Measurements from ENCODE around the gene CD59.

CD59 gene

GRCh38 chr11:33736148-33736812, at the start of gene CD59:
TSS of gene CD59 (minus strand) at chr11:33736423. CDS start at chr11:33722445, 13,978 bp downstream.
- DNase-seq: peak; percentile 84

GRCh38 chr11:33785609-33786008, 49.4 kb upstream of the CD59 start:
- DNase-seq: no peak

DNA sequence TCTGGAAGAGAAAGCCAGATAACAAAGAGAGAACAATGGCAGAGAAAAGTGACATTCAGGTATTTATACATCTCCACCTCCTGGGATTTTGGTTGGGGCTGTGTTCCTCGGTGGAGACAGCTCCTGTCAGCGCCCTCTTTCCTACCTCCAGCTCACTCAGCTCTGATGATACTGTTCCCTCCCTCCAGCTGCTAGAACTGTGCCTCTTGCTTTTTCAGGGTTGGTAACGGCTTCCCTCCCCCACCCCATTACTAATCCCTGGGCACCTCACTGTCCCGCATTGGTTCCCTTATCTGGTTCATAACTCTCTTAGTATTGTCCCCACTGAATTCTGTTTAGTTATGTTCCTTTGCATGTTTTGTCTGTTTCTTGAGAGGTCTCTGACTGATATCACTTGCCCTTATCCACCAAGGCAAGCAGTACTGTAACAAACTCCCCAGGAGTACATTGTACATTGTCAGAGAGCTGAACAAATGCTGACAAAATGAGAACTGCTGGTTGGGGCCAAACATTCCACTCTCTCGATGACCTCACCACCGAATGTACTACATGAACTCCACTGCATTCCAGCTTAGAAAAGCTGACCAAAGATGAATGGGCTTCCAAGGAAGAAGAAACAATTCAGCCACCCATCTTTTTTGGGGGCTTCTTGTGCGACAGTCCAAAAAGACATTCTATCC, 43.8 kb upstream of the CD59 start:
- no peak for DNase-seq

- no peak for DNase-seq
These were observed 42.5 kb upstream of the CD59 start for GRCh38 chr11:33778675-33779074.

- DNase-seq: no peak
These were observed 41.7 kb upstream of the CD59 start for GRCh38 chr11:33777906-33778305.

DNA sequence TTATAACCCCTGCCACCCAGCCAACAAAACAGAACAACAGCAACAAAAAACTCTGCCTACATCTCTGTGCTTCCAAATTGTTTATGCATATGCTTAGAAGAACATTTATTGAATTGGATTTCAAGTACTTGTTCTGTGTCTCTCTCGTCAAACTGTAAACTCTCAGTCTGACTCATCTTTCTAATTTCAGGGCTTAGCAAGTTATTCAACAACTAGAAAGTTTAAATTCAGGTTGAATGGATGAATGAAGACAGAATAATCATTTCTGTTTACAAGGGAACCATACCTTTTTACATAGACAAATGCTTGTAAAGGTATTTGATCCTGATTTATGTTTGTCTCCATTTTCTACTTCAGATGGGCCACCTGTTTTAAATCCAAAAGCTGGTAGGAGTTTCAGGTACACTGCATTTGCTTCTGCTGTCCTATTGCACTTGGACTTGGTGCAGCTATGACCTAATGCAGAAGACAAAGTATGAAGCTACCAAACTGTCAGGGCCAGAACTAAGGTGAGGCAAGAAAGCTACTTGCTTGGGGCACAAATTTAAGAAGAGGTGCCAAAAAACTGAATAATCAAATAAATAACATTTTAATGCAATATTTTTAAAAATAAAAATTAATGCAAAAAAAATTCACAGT, 39.7 kb upstream of the CD59 start:
- DNase-seq: no peak

GRCh38 chr11:33775467-33775807, 39.2 kb upstream of the CD59 start:
- no peak for DNase-seq

DNA sequence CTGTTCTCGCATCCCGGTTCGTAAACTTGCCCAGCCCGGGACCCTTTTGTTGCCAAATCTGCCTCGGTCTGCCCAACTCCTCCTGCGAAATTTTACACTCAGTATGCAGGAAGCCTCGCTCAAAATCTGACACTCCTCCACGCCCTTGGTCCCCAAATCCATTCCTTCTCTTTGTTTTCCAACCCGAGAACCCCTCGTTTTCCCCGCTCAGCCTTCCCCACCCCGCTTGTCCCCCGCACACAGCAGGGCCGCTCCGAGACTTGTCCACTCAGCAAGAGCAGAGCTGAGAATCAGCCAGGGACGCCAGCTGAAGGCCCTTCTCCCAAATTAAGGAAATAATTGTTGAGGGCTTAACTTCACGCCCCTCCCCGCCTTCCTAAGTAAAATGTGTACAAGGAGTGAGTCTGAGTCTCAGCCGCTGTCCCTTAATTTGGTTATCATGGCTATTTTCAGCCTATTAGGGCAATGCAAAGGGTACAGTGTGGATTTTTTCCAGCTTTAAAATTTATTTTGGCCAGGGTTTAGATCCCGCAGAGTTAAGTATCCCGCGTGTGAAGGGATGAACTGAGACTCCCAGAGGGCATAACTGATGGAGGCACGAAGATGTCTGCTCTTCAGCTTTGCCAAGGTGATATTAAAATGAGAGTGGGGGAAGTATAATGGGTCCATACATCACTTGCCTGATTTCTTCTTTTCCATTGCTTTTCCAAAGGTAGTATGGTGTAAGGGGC, 38.7 kb upstream of the CD59 start:
- DNase-seq: peak; percentile 6

- DNase-seq: peak; percentile 66
These were observed 37.9 kb upstream of the CD59 start, which contains the start of gene FBXO3 for GRCh38 chr11:33773987-33774735. TSS of gene FBXO3 (minus strand) at chr11:33774520. CDS start at chr11:33774497, 23 bp downstream.

GRCh38 chr11:33773404-33773986, 37.3 kb upstream of the CD59 start:
- no peak for DNase-seq

DNA sequence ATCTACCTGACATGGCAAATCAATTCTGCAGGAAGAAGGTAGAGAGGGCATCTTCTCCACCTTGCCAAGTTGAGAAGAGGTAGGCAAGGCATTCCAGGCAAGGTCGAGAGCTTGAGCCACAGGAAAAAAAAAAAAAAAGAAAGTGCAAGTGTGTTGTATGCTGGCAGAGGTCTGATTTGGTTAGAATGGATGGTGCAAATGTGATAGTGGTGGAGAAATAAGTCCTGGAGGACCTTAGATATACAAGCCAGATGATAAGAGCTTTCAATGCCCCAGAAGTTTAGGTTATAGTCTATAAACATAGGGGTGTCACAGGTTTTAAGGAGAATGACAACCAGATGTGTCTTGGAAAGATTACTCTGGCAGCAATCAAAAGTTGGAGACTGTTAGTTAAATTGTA, 36.6 kb upstream of the CD59 start:
- DNase-seq: no peak

DNA sequence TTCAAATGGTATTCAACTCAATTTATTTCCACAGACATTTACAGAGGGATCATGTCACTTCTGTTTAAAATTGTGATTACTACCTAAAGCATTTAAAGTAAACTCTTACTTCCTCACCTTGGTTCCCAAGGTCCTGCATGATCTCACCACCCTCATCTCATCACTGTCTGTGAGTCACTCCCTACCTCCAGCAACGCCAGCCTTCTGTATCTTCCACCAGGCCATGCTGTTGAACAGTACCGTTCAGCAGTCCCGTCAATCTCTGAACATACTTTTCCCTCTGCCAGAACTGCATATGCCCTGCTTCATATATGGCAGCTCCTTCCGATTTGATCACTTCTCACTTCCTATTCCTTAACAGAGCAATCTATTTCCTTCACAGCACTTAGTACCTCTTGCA, 36.1 kb upstream of the CD59 start:
- DNase-seq: peak; percentile 5

DNA sequence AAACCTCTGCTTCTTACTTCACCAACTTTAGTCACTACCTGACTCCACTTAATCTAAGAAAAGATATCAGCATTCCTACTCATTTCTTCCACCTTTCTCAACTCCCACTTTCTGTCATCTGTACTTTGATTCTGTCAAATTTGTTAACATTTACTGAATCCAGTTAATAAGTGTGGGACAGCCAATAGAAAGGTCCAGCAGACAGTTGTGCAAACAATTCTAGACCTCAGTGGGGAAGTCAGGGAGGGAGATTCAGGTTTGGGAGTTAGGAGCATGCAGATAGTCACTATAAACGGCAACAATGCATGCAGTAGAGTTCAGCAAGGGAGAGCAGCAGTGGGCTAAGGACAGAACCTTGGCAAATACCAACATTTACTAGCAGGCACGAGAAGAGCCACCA, 34.0 kb upstream of the CD59 start:
- no peak for DNase-seq

DNA sequence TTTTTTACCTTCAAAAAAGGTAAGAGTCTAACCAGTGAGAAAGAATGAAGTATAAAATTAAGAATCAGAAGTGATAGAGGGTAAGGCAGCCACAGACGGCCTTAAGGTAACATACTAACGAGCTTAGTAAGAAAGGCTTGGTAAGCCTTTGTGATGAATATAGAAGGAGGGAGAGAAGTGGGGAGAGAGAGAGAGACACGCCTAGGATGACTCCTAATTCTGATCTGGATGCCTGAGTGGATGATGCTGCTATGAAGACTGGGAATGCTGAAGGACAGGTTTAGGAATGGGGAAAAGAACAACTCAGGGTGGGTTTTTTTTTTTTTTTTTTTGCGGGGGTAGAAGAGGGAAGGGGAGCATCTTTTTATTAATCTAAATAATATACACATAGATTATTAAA, 33.3 kb upstream of the CD59 start:
- DNase-seq: no peak

DNA sequence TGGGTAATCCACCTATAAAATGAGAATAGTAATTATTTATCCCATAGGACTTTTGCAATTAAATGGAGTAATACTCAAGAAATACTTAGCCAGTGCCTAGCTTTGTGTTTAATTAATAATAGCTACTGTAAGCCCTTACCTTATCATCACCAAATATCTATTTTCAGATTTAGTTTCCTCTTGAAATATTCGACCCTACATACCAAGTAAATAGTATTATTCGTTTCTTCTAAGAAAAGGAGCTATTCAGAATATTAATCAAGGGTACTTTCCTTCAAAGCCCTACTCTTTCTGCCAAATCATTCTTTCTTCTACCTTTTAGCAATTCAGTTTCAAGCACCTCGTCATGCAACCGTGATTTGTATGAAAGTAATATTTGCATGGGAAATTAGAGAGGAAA, 31.4 kb upstream of the CD59 start:
- no peak for DNase-seq

DNA sequence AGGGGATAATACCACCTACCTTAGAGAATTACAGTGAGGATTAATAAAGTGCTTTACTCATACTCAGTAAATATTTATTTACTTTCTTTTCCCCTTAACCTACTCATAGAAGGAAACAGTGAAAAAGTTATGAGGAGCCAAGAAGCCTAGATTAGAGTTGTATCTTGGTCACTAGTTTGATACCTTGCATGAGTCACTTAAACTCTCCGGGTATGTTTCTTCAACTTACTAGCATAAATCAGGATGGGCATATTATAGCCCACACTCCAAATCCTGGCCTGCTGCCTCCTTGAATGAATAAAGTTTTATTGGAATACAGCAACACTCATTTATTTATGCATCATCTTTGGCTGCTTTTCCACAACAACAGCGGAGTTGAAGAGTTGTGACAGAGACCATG, 29.9 kb upstream of the CD59 start:
- no peak for DNase-seq

GRCh38 chr11:33761471-33761870, 25.2 kb upstream of the CD59 start:
- no peak for DNase-seq

- DNase-seq: no peak
These were observed 17.2 kb upstream of the CD59 start for GRCh38 chr11:33753304-33753967.

DNA sequence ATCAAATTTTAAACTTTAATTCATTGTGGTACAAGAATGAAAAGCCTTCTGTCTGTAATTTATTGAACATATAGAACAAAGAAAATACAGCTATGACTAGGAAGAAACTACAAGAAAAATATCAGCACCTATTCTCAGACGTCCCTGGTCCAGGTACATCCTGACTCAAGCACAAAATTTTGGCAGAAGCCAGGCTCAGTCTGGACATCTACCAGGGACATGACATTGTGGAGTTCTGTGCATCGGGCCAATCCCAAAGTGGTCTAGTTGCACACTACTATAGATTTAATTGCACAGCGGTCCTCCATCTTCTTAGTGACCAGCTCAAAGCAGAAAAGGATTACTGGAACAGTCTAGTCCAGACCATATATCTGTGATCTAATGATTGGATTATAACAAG, 15.7 kb upstream of the CD59 start:
- no peak for DNase-seq

GRCh38 chr11:33747979-33748378, 11.8 kb upstream of the CD59 start:
- DNase-seq: no peak

DNA sequence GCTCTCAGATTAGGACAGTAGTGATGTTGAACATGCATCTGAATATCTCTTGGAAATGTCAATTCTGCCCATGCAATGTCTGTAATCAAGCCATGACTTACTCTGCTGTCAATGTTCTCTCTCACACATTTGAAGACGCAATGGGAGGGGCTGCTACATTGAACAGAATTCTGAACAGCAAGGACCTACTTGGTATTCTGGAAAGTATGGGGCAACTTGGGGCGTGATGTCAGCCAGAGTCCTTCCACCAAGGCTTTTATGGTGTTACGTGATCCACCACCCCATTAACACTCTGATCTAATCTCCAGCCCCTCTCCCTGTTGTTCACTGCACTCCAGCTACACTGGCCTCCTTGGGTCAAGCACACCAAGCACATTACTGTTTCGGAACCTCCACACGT, 7.1 kb upstream of the CD59 start:
- no peak for DNase-seq
